ENCODE data around the gene RFLNA. TPM values are rescaled to one million over a fixed set of nuclear protein-coding genes. Genes with fewer than 3 reads are reported as not detected.

RFLNA gene
- total RNA-seq, 1 experiment from 2014 or later: not detected

DNA sequence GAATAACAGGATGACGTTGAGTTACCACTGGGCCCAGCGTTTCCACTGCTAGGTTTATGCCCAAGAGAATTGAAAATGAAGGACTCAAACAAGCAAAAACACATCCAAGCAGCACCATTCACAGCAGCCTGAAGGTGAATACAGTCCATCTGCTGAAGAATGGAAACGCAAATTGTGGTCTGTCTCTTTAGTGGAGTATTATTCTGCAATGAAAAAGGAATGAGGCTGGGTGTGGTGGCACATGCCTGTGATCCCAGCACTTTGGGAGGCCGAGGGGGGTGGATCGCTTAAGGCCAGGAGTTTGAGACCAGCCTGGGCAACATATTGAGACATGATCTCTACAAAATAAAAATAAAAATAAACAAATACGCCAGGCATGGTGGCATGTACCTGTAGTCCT is 41.9 kb upstream of the RFLNA start:
- no peaks in the 10 kb centered on the region for H3K4me1 Mint-ChIP-seq (ENCODE audit: insufficient read depth, unreplicated experiment)
- no peak for DNase-seq (ENCODE audit: unreplicated experiment)
- H3K27ac Mint-ChIP-seq (ENCODE audit: low read depth, unreplicated experiment): no peak overlapping the region
- TF ChIP-seq CTCF (IDR thresholded peaks at IDR 0.05; ENCODE audit: unreplicated experiment): no peak
- ChIA-PET POLR2A (no interaction called here), CTCF (no interaction called here)
- intact Hi-C loops (cut with micrococcal nuclease): no loop called here
- H3K4me3 Mint-ChIP-seq (ENCODE audit: unreplicated experiment): no peak overlapping the region
- H3K9me3 Mint-ChIP-seq (ENCODE audit: unreplicated experiment): no peaks in the 10 kb centered on the region
- no TSS peak for BruUV-seq (replicated peaks)
- H3K27me3 Mint-ChIP-seq (ENCODE audit: insufficient read depth, unreplicated experiment): peaks cover 32% of the 10 kb centered on the region
- H3K36me3 Mint-ChIP-seq (ENCODE audit: insufficient read depth, unreplicated experiment): no peaks in the 10 kb centered on the region

DNA sequence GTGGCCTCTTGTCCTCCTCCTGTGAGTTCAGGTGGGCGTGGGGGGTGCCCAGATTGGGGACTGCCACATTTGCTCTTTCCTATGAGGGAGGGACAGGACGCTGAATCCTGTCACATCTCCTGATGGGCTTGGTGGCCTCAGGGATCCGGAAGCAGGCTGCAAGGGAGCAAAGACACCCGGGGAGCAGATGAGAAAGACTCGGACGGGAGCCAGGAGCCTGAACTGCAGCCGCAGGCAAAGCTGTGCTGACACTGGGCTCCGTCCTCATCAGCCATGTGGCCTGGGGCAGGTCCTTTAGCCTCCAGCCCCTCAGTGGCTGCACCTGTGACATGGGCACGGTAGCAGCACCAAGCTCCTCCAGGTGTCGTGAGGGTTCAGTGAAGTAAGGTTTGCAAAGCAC is 40.8 kb upstream of the RFLNA start:
- H3K27me3 Mint-ChIP-seq (ENCODE audit: insufficient read depth, unreplicated experiment): peaks cover 35% of the 10 kb centered on the region
- H3K4me3 Mint-ChIP-seq (ENCODE audit: unreplicated experiment): no peak overlapping the region
- H3K36me3 Mint-ChIP-seq (ENCODE audit: insufficient read depth, unreplicated experiment): no peaks in the 10 kb centered on the region
- intact Hi-C loops (cut with micrococcal nuclease): no loop called here
- no peak for TF ChIP-seq CTCF (IDR thresholded peaks at IDR 0.05; ENCODE audit: unreplicated experiment)
- ChIA-PET POLR2A (no interaction called here), CTCF (interaction anchor here (0.6 kb wide), 1 partner anchor 65 kb away, joined by 3 read pairs; no protein-coding TSS in a partner anchor)
- H3K9me3 Mint-ChIP-seq (ENCODE audit: unreplicated experiment): no peaks in the 10 kb centered on the region
- BruUV-seq (replicated peaks): no TSS peak
- H3K4me1 Mint-ChIP-seq (ENCODE audit: insufficient read depth, unreplicated experiment): no peaks in the 10 kb centered on the region
- no peak for DNase-seq (ENCODE audit: unreplicated experiment)
- H3K27ac Mint-ChIP-seq (ENCODE audit: low read depth, unreplicated experiment): no peak overlapping the region

DNA sequence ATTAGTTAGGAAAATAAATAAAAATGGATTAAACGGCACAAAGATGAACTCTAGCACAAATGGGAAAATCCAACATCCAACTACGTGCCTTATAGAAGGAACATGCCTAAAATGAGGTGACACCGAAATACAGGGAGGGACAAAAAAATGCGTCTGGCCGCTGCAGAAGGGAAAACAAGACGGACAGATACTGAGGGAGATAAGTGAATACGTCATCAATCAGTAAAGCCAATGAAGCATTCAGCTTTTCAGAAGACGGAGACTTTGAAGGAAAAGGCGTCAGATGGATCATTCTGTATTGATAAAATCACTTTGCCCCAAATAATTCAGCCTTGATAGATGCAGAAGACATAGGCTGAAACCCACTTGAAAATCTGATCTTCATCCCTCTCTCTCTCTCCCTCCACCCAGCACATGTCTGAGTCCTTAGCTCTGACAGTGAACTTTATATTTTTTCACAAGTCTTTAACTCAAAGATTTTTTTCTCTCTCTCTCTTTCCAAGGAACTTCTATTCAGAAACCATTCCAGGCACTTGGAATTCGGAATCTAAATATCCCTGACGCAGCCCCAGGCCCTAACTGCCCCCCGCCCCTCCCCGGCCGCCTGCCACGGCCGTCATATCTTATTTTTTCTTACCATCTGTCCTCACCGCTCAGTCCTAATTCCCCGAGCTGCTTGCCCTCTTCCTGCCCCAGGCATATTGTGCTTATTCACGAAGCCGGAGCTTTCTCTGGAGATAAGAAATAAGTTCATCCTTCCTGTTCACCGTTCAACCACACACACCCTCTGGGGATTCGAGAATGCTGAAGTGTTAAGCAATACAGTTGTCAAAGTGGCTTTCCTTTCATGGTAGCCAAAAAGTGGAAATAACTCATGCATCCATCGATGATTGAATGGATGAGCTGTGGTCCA is 35.5 kb upstream of the RFLNA start:
- Mint-ChIP-seq H3K4me1 (ENCODE audit: insufficient read depth, unreplicated experiment) (no peaks in the 10 kb centered on the region), H3K36me3 (ENCODE audit: insufficient read depth, unreplicated experiment) (no peaks in the 10 kb centered on the region), H3K27ac (ENCODE audit: low read depth, unreplicated experiment) (no peak overlapping the region), H3K4me3 (ENCODE audit: unreplicated experiment) (no peak overlapping the region), H3K9me3 (ENCODE audit: unreplicated experiment) (no peaks in the 10 kb centered on the region), H3K27me3 (ENCODE audit: insufficient read depth, unreplicated experiment) (peaks cover 71% of the 10 kb centered on the region)
- ChIA-PET CTCF (no interaction called here), POLR2A (interaction anchor here (0.5 kb wide), 1 partner anchor 653 kb away, joined by 3 read pairs; no protein-coding TSS in a partner anchor)
- TF ChIP-seq CTCF (IDR thresholded peaks at IDR 0.05; ENCODE audit: unreplicated experiment): no peak
- intact Hi-C loops (cut with micrococcal nuclease): no loop called here
- no TSS peak for BruUV-seq (replicated peaks)
- DNase-seq (ENCODE audit: unreplicated experiment): no peak

- no peak for DNase-seq (ENCODE audit: unreplicated experiment)
- Mint-ChIP-seq H3K27ac (ENCODE audit: low read depth, unreplicated experiment) (no peak overlapping the region), H3K4me3 (ENCODE audit: unreplicated experiment) (no peak overlapping the region), H3K36me3 (ENCODE audit: insufficient read depth, unreplicated experiment) (no peaks in the 10 kb centered on the region), H3K4me1 (ENCODE audit: insufficient read depth, unreplicated experiment) (no peaks in the 10 kb centered on the region), H3K9me3 (ENCODE audit: unreplicated experiment) (no peaks in the 10 kb centered on the region), H3K27me3 (ENCODE audit: insufficient read depth, unreplicated experiment) (peaks cover 59% of the 10 kb centered on the region)
- BruUV-seq (replicated peaks): no TSS peak
- TF ChIP-seq CTCF (IDR thresholded peaks at IDR 0.05; ENCODE audit: unreplicated experiment): no peak
- ChIA-PET CTCF (no interaction called here), POLR2A (no interaction called here)
- intact Hi-C loops (cut with micrococcal nuclease): no loop called here
Observed at GRCh38 chr12:124261885-124262284, 33.0 kb upstream of the RFLNA start.

Measured in MCF 10A (cell line).